ENCODE measurements around the gene TLR3.
"Not testable (repeated sequence)": the region's sequence is repeated elsewhere in the genome, so short reads cannot be mapped to it uniquely, and the experiment has no call there.

Gene TLR3

GRCh38 chr4:186050135-186050534 lies 18.8 kb upstream of the TLR3 start:
- not testable (repeated sequence) for DNase-seq (ENCODE audit: low read depth)

- no peak for DNase-seq (ENCODE audit: low read depth)
Measured at GRCh38 chr4:186051096-186051495, 17.9 kb upstream of the TLR3 start.

- DNase-seq (ENCODE audit: low read depth): no peak
Measured at GRCh38 chr4:186058253-186058979, 10.5 kb upstream of the TLR3 start.

- no peak for DNase-seq (ENCODE audit: low read depth)
Measured at GRCh38 chr4:186058980-186059316, 10.0 kb upstream of the TLR3 start.

- no peak for DNase-seq (ENCODE audit: low read depth)
Measured at GRCh38 chr4:186061921-186062320, 7.0 kb upstream of the TLR3 start.

- no peak for DNase-seq (ENCODE audit: low read depth)
Measured at GRCh38 chr4:186067757-186068385, 1.1 kb upstream of the TLR3 start.

GRCh38 chr4:186069729-186070128 lies 773 bp downstream of the TLR3 start:
- no peak for DNase-seq (ENCODE audit: low read depth)

GRCh38 chr4:186072516-186072915 lies 3.6 kb downstream of the TLR3 start:
- no peak for DNase-seq (ENCODE audit: low read depth)

- no peak for DNase-seq (ENCODE audit: low read depth)
Measured at GRCh38 chr4:186074189-186074588, 5.2 kb downstream of the TLR3 start.

- DNase-seq (ENCODE audit: low read depth): no peak
Measured at GRCh38 chr4:186078981-186079638, 10.2 kb downstream of the TLR3 start.

GRCh38 chr4:186079694-186080093 lies 10.7 kb downstream of the TLR3 start:
- DNase-seq (ENCODE audit: low read depth): no peak

GRCh38 chr4:186081202-186081807 lies 12.3 kb downstream of the TLR3 start:
- no peak for DNase-seq (ENCODE audit: low read depth)

- no peak for DNase-seq (ENCODE audit: low read depth)
Measured at GRCh38 chr4:186082221-186082620, 13.3 kb downstream of the TLR3 start.

GRCh38 chr4:186088523-186088922 lies 19.6 kb downstream of the TLR3 start:
- no peak for DNase-seq (ENCODE audit: low read depth)

GRCh38 chr4:186092296-186092695 lies 23.3 kb downstream of the TLR3 start:
- DNase-seq (ENCODE audit: low read depth): no peak

GRCh38 chr4:186095406-186095805 lies 26.4 kb downstream of the TLR3 start:
- DNase-seq (ENCODE audit: low read depth): no peak

GRCh38 chr4:186096681-186097165 lies 27.8 kb downstream of the TLR3 start:
- no peak for DNase-seq (ENCODE audit: low read depth)

- no peak for DNase-seq (ENCODE audit: low read depth)
Measured at GRCh38 chr4:186097386-186097785, 28.4 kb downstream of the TLR3 start.

GRCh38 chr4:186102931-186103330 lies 34.0 kb downstream of the TLR3 start:
- DNase-seq (ENCODE audit: low read depth): no peak

GRCh38 chr4:186104114-186104889 lies 35.3 kb downstream of the TLR3 start, which contains the start of gene FAM149A:
Gene FAM149A, plus strand, starts transcription at chr4:186104704.
- no peak for DNase-seq (ENCODE audit: low read depth)

GRCh38 chr4:186104890-186105646 lies 36.1 kb downstream of the TLR3 start:
- DNase-seq (ENCODE audit: low read depth): no peak

Data from T-helper 22 cell (primary cell).